GM12878 (cell line): ENCODE measurements around the gene PLRG1. TPM values are rescaled to one million over a fixed set of nuclear protein-coding genes. Genes with fewer than 3 reads are reported as not detected.

Experiments
- ATAC-seq: fragments of 200-7000 bp; cut with Tn5 transposase; 3 replicates; pipeline ENCODE4 v1.9.1; 2020; ENCODE audit warnings: mild to moderate bottlenecking, moderate library complexity
- BruUV-seq: library from RNA; stranded (reverse); fragments of 400-500 nt; replicated peaks from 2 replicates; lab custom pipeline; 2021; lab: Mats Ljungman, UMichigan
- CTCF ChIA-PET: fragments of 300-600 bp; sonication (Branson Sonifier 250); formaldehyde crosslinking; extraction: SDS; loops from one replicate; lab custom pipeline; 2021; ENCODE audit warnings: inconsistent platforms; lab: Yijun Ruan, JAX
- POLR2A ChIA-PET: fragments of 350-600 bp; formaldehyde crosslinking; extraction: SDS; loops from one replicate; lab custom pipeline; 2021; ENCODE audit warnings: inconsistent platforms; lab: Charles Lee
- RAD21 ChIA-PET: fragments of 300-600 bp; sonication (Branson Sonifier 250); formaldehyde crosslinking; loops from one replicate; lab custom pipeline; 2023; ENCODE audit warnings: antibody characterized with exemption; ENCODE audit not compliant: unreplicated experiment; lab: Charles Lee
- SMC1A ChIA-PET: fragments of 300-600 bp; sonication (Branson Sonifier 250); formaldehyde crosslinking; loops from one replicate; lab custom pipeline; 2023; ENCODE audit not compliant: unreplicated experiment, uncharacterized antibody; lab: Charles Lee
- DNase-seq: peaks from one replicate; pipeline ENCODE4 v3.0.0-alpha.2; 2011; ENCODE audit warnings: low read depth, low spot score
- FAIRE-seq: peaks from 3 replicates; lab custom pipeline; 2011; peaks lifted over from hg19 to GRCh38; lab: Jason Lieb, UNC
- H2AFZ ChIP-seq: 2 replicates; pipeline ENCODE4 v1.6.0; 2011; ENCODE audit warnings: low read depth, low read length, control low read depth; ENCODE audit not compliant: control insufficient read depth
- H3K27ac ChIP-seq: 2 replicates; pipeline ENCODE4 v1.5.1; 2011; ENCODE audit warnings: control low read depth; ENCODE audit not compliant: control insufficient read depth, insufficient read depth
- H3K27me3 ChIP-seq, 2 experiments: replicated peaks in 1 of 2; 2 replicates each; pipeline versions ENCODE4 v1.6.0 to v1.6.1; 2011; ENCODE audit warnings: low read length in 1 of 2; ENCODE audit not compliant: control insufficient read depth in 2 of 2, insufficient read depth in 2 of 2
- H3K36me3 ChIP-seq, 2 experiments: 2 replicates each; pipeline ENCODE4 v1.5.1; 2011; ENCODE audit warnings: low read length in 1 of 2; ENCODE audit not compliant: control insufficient read depth in 2 of 2, insufficient read depth in 2 of 2
- H3K4me1 ChIP-seq: 2 replicates; pipeline ENCODE4 v1.6.1; 2011; ENCODE audit warnings: mild to moderate bottlenecking, low read length, moderate library complexity, mixed read lengths; ENCODE audit not compliant: control insufficient read depth, insufficient read depth
- H3K4me2 ChIP-seq: 2 replicates; pipeline ENCODE4 v1.6.0; 2011; ENCODE audit warnings: control low read depth; ENCODE audit not compliant: control insufficient read depth, insufficient read depth
- H3K4me3 ChIP-seq: fragments of 200-600 bp; sonication (generic); 2 replicates; pipeline ENCODE4 v1.5.1; 2016
- H3K79me2 ChIP-seq: 2 replicates; pipeline ENCODE4 v1.6.0; 2011; ENCODE audit warnings: low read length; ENCODE audit not compliant: control insufficient read depth, insufficient read depth
- H3K9ac ChIP-seq: 2 replicates; pipeline ENCODE4 v1.8.0; 2011; ENCODE audit warnings: low read length, control low read depth, mixed read lengths; ENCODE audit not compliant: control insufficient read depth, insufficient read depth
- H3K9me3 ChIP-seq: replicated peaks from 3 replicates; pipeline ENCODE4 v1.5.1; 2011; ENCODE audit warnings: mild to moderate bottlenecking, low read length; ENCODE audit not compliant: control insufficient read depth, insufficient read depth
- H4K20me1 ChIP-seq: 2 replicates; pipeline ENCODE4 v1.6.0; 2011; ENCODE audit not compliant: control insufficient read depth, insufficient read depth
- CBX3 ChIP-seq: fragments of 200-600 bp; sonication (generic); IDR thresholded peaks from 2 replicates; pipeline ENCODE4 v1.6.1; 2016; ENCODE audit warnings: low read depth, borderline replicate concordance
- CBX5 ChIP-seq: sonication (generic); IDR thresholded peaks from 2 replicates; pipeline ENCODE4 v1.6.1; 2016; ENCODE audit warnings: low read depth, moderate library complexity, mild to moderate bottlenecking, inconsistent platforms
- CEBPZ ChIP-seq: fragments of 150-350 bp; IDR thresholded peaks from 2 replicates; pipeline ENCODE4 v1.6.1; 2016; ENCODE audit warnings: low read depth, low read length
- EGR1 ChIP-seq, 2 experiments: IDR thresholded peaks; 1 replicate in 1 of 2; 2 replicates in 1 of 2; pipeline ENCODE4 v1.6.1; 2011 to 2012; ENCODE audit warnings: low read depth in 2 of 2, low read length in 2 of 2, borderline replicate concordance in 1 of 2, mild to moderate bottlenecking in 1 of 2, moderate library complexity in 1 of 2
- PML ChIP-seq: IDR thresholded peaks from 2 replicates; pipeline ENCODE4 v1.6.1; 2012; ENCODE audit warnings: low read length, inconsistent platforms
- RCOR1 ChIP-seq: conservative IDR thresholded peaks from 2 replicates; pipeline ENCODE4 v1.6.1; 2012; ENCODE audit warnings: low read depth, low read length, improper control_type of control experiment
- ZNF274 ChIP-seq: IDR thresholded peaks from one replicate; pipeline ENCODE4 v1.8.0; 2011; ENCODE audit not compliant: insufficient read length, insufficient read depth
- WGBS: methylation state at CpG from one replicate; pipeline ENCODE4 v1.1.6; 2016; ENCODE audit warnings: low lambda C conversion rate; ENCODE audit not compliant: insufficient replicate concordance, insufficient coverage; ENCODE audit errors: missing lambda C conversion rate; 5-methylcytosine and 5-hydroxymethylcytosine counted together
- in situ Hi-C: fragments of 300-500 bp; cut with MboI; formaldehyde crosslinking; loops from 9 replicates; pipeline ENCODE4 v1.14.3; 2018; ENCODE audit warnings: mixed read lengths
- intact Hi-C: fragments of 100-400 bp; cut with micrococcal nuclease; formaldehyde crosslinking; loops from one replicate; pipeline ENCODE4 v1.14.2; 2022; ENCODE audit not compliant: unreplicated experiment
- polyA plus RNA-seq, 11 experiments: library from polyadenylated mRNA; depleted of rRNA in 4 of 11; unstranded in 6 of 11; stranded (reverse) in 5 of 11; fragments of >200 nt; fragmentation: Nextera tagmentation in 4 of 11; fragmentation: Illumina TruSeq in 1 of 11; extraction: Ambion mirVana in 4 of 11; extraction: Trizol in 1 of 11; gene quantifications; 1 replicate in 1 of 11; 2 replicates in 10 of 11; pipeline versions ENCODE4 v1.2.1 to v1.2.3, GENCODE V29; 2011 to 2016; ENCODE audit warnings: inconsistent platforms in 2 of 11, missing spikeins in 2 of 11, low read depth in 1 of 11
- total RNA-seq, 4 experiments: library from RNA; depleted of rRNA in 3 of 4; stranded (reverse); fragments of >200 nt in 3 of 4; fragmentation: Illumina TruSeq in 1 of 4; extraction: Trizol in 1 of 4; gene quantifications; 2 replicates each; pipeline versions ENCODE4 v1.2.1 to v1.2.3, GENCODE V29; 2013 to 2021
- TF ChIP-seq, protein P1 (sequence below): fragments of 450-650 bp; IDR thresholded peaks from 2 replicates; pipeline ENCODE4 v1.6.1; 2017; ENCODE audit warnings: low read depth, mild to moderate bottlenecking, moderate library complexity

Gene PLRG1
- total and polyA plus RNA-seq, 10 of the 15 experiments (the other 5 are each of a cell fraction or from before 2014, with no cell fraction given): 54.7 to 182 (median 111) TPM

DNA sequence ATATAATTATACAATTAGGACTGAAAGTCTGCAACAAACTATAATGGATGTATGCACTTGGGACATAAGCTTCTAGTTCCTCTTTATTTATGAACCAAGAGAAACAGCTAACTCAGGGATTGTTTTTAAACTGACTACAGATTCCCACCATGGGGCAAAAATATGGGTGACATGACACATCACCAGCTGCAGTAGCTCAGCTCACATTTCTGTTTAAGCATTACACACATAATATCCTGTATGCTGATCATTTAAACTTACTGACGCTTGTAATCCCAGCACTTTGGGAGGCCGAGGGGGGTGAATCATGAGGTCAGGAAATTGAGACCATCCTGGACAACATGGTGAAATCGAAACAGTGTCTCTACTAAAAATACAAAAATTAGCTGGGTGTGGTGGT lies 24.1 kb upstream of the PLRG1 start:
- no peak overlapping the region for H3K9ac ChIP-seq
- no peak overlapping the region for H2AFZ ChIP-seq
- no peaks in the 10 kb centered on the region for H4K20me1 ChIP-seq
- CTCF ChIA-PET: interaction anchor here (1.4 to 1.6 kb wide), 2 partner anchors 45 to 48 kb away, joined by 4 to 6 read pairs; no protein-coding TSS in a partner anchor
- in situ Hi-C loops (no loop called here), intact Hi-C loops (no loop called here)
- SMC1A ChIA-PET: interaction anchor here (1.0 to 1.8 kb wide), 2 partner anchors 9 to 11 kb away, joined by 3 to 4 read pairs; no protein-coding TSS in a partner anchor
- H3K27me3 ChIP-seq: no peaks in the 10 kb centered on the region
- no peaks in the 10 kb centered on the region for H3K79me2 ChIP-seq
- no peaks in the 10 kb centered on the region for H3K4me1 ChIP-seq
- no peak overlapping the region for H3K4me3 ChIP-seq
- no peaks in the 10 kb centered on the region for H3K36me3 ChIP-seq
- no peak for TF ChIP-seq RCOR1
- TF ChIP-seq, protein P1, sequence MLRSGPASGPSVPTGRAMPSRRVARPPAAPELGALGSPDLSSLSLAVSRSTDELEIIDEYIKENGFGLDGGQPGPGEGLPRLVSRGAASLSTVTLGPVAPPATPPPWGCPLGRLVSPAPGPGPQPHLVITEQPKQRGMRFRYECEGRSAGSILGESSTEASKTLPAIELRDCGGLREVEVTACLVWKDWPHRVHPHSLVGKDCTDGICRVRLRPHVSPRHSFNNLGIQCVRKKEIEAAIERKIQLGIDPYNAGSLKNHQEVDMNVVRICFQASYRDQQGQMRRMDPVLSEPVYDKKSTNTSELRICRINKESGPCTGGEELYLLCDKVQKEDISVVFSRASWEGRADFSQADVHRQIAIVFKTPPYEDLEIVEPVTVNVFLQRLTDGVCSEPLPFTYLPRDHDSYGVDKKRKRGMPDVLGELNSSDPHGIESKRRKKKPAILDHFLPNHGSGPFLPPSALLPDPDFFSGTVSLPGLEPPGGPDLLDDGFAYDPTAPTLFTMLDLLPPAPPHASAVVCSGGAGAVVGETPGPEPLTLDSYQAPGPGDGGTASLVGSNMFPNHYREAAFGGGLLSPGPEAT: no peak
- TF ChIP-seq CBX5: no peak
- no peak for DNase-seq
- no peak overlapping the region for H3K4me2 ChIP-seq
- no peak for ATAC-seq
- WGBS: 31% methylated on average over 3 of the region's 3 CpGs
- FAIRE-seq: no peak
- no TSS peak for BruUV-seq
- no peak overlapping the region for H3K27ac ChIP-seq
- POLR2A ChIA-PET: no interaction called here
- RAD21 ChIA-PET: no interaction called here
- no peaks in the 10 kb centered on the region for H3K9me3 ChIP-seq

GRCh38 chr4:154573190-154573870 lies 23.1 kb upstream of the PLRG1 start:
- Histone ChIP-seq H3K4me2 (no peak overlapping the region), H3K4me1 (no peaks in the 10 kb centered on the region), H3K27ac (no peak overlapping the region), H3K79me2 (no peaks in the 10 kb centered on the region), H3K36me3 (no peaks in the 10 kb centered on the region), H3K27me3 (no peaks in the 10 kb centered on the region), H3K4me3 (no peak overlapping the region), H4K20me1 (no peaks in the 10 kb centered on the region), H3K9me3 (no peaks in the 10 kb centered on the region), H2AFZ (no peak overlapping the region), H3K9ac (no peak overlapping the region)
- RAD21 ChIA-PET: interaction anchor here (0.6 kb wide), 1 partner anchor 18 kb away, joined by 3 read pairs; no protein-coding TSS in a partner anchor
- BruUV-seq: no TSS peak
- in situ Hi-C loops: no loop called here
- no peak for DNase-seq
- CTCF ChIA-PET: interaction anchor here (1.4 kb wide), 1 partner anchor 46 kb away, joined by 6 read pairs; no protein-coding TSS in a partner anchor
- SMC1A ChIA-PET: interaction anchor here (1.0 to 1.8 kb wide), 3 partner anchors 8 to 12 kb away, joined by 3 to 4 read pairs (median 3); partner anchors contain the start of gene FGB
- 52% methylated on average over 5 of the region's 5 CpGs for WGBS
- ATAC-seq: no peak
- FAIRE-seq: no peak
- POLR2A ChIA-PET: interaction anchor here (0.5 kb wide), 1 partner anchor 1213 kb away, joined by 3 read pairs; no protein-coding TSS in a partner anchor
- intact Hi-C loops: no loop called here
- TF ChIP-seq, protein P1: no peak
- no peak for TF ChIP-seq CBX3
- no peak for TF ChIP-seq PML
- no peak for TF ChIP-seq EGR1 (IDR thresholded peaks at IDR 0.05; ENCODE audit: borderline replicate concordance in 1 of 2, low read depth in 2 of 2, low read length in 2 of 2)
- no peak for TF ChIP-seq CEBPZ
- TF ChIP-seq ZNF274: no peak
